C4-2B (cell line): ENCODE results near the gene SLC2A13.

ENCODE experiments used
- ZFX ChIP-seq: fragments of 450-650 bp; IDR thresholded peaks from 2 replicates; pipeline ENCODE4 v1.6.1; 2017
- TF ChIP-seq, protein P1 (sequence below): fragments of 450-650 bp; conservative IDR thresholded peaks from 2 replicates; pipeline ENCODE4 v1.5.1; 2017; ENCODE audit warnings: mild to moderate bottlenecking

DNA sequence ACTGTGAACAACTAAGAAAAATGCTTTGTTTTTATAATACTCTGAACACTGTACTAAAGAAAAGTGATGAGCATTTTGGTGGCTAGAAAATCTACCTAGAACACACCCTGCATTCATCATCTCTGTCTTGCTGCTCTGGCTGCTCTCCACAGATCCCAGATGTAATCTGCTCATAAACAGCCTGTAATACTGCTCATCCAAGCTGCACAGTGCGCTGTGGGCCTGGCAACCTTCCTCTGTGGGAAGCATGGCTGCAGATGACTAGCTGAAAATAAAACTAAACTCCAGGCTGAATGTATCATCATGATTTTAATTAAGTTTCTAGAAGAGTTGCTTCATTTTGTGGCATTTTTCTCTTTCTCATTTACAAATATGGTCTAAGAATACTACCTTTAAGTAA lies 200.7 kb downstream of the SLC2A13 start:
- TF ChIP-seq, protein P1, sequence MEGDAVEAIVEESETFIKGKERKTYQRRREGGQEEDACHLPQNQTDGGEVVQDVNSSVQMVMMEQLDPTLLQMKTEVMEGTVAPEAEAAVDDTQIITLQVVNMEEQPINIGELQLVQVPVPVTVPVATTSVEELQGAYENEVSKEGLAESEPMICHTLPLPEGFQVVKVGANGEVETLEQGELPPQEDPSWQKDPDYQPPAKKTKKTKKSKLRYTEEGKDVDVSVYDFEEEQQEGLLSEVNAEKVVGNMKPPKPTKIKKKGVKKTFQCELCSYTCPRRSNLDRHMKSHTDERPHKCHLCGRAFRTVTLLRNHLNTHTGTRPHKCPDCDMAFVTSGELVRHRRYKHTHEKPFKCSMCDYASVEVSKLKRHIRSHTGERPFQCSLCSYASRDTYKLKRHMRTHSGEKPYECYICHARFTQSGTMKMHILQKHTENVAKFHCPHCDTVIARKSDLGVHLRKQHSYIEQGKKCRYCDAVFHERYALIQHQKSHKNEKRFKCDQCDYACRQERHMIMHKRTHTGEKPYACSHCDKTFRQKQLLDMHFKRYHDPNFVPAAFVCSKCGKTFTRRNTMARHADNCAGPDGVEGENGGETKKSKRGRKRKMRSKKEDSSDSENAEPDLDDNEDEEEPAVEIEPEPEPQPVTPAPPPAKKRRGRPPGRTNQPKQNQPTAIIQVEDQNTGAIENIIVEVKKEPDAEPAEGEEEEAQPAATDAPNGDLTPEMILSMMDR: no peak
- no peak for TF ChIP-seq ZFX
